GM12801 (cell line): ENCODE measurements around the gene NPC1.

Experiments used
- CTCF ChIP-seq: IDR thresholded peaks from one replicate; pipeline ENCODE4 v1.5.1; 2011; ENCODE audit warnings: control low read depth; ENCODE audit not compliant: insufficient read length; ENCODE audit errors: extremely low read depth

Gene NPC1

GRCh38 chr18:23550898-23551297 is 35.4 kb downstream of the NPC1 start:
- TF ChIP-seq CTCF: no peak

- no peak for TF ChIP-seq CTCF
Measured at GRCh38 chr18:23548719-23549118, 37.6 kb downstream of the NPC1 start.

- TF ChIP-seq CTCF: no peak
Measured at GRCh38 chr18:23548275-23548674, 38.0 kb downstream of the NPC1 start.

GRCh38 chr18:23547846-23548245 is 38.5 kb downstream of the NPC1 start:
- no peak for TF ChIP-seq CTCF

- no peak for TF ChIP-seq CTCF
Measured at GRCh38 chr18:23547306-23547705, 39.0 kb downstream of the NPC1 start.

GRCh38 chr18:23545247-23545789 is 41.0 kb downstream of the NPC1 start:
- TF ChIP-seq CTCF: no peak

- TF ChIP-seq CTCF: no peak
Measured at GRCh38 chr18:23542461-23542860, 43.8 kb downstream of the NPC1 start.

- TF ChIP-seq CTCF: no peak
Measured at GRCh38 chr18:23541349-23542093, 44.8 kb downstream of the NPC1 start.
